ENCODE measurements around the gene WNT3.

DNA sequence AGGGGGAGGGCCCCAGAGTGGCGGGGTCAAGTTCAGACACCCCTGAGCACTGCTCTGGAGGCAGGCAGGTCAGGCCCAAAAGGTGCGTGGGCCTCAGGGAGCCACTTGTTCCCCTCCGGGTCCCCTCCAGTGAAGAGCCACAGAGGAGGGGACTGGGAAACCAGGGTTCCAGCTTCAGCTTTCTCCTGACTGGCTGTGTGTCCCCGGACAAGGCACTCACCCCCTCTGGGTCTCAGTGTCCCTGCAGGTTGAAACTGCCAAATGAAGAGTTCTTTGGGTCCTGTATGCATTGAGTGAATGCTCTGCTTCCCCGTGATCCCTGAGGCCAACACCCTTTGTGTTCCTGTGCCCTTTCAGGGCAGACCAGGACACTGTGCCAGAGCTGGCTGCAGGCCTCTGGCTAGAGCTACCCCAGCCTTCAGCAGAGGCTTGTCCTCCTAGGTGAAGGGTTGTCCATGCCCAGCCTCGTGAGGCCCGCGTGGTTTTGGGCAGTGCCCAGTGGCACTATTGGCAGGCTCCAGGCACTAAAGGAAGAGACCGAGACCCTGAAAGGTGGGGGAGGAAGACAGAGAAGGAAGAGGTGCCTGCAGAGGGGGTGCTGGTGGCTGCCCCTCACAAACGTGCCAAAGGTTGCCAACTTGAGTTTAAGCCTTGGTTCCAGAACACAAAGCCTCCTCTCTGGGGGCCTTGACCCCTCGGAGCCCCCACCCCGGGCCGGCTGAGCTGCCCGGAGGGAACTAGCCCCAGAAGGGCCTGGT, 13.3 kb upstream of the WNT3 start:
- TF ChIP-seq, protein P1, sequence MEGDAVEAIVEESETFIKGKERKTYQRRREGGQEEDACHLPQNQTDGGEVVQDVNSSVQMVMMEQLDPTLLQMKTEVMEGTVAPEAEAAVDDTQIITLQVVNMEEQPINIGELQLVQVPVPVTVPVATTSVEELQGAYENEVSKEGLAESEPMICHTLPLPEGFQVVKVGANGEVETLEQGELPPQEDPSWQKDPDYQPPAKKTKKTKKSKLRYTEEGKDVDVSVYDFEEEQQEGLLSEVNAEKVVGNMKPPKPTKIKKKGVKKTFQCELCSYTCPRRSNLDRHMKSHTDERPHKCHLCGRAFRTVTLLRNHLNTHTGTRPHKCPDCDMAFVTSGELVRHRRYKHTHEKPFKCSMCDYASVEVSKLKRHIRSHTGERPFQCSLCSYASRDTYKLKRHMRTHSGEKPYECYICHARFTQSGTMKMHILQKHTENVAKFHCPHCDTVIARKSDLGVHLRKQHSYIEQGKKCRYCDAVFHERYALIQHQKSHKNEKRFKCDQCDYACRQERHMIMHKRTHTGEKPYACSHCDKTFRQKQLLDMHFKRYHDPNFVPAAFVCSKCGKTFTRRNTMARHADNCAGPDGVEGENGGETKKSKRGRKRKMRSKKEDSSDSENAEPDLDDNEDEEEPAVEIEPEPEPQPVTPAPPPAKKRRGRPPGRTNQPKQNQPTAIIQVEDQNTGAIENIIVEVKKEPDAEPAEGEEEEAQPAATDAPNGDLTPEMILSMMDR (IDR thresholded peaks at IDR 0.05) = no peak
- no peak for TF ChIP-seq ZFX (IDR thresholded peaks at IDR 0.05; ENCODE audit: borderline replicate concordance)

Measured in 22Rv1 (cell line).